GM21526 (cell line): ENCODE results near the gene STXBP5L.
"Not testable (repeated sequence)": the region's sequence is repeated elsewhere in the genome, so short reads cannot be mapped to it uniquely, and the experiment has no call there.

Source experiments
- ATAC-seq: cut with Tn5 transposase; IDR thresholded peaks from one replicate; pipeline ENCODE4 v1.9.1; 2021; ENCODE audit warnings: moderate library complexity; ENCODE audit not compliant: unreplicated experiment, low FRiP score

The STXBP5L gene

GRCh38 chr3:120988994-120989393, 81.0 kb downstream of the STXBP5L start:
- no peak for ATAC-seq

- no peak for ATAC-seq
Observed at GRCh38 chr3:121018917-121019321, 110.9 kb downstream of the STXBP5L start.

- ATAC-seq, result no peak
Observed at GRCh38 chr3:121063628-121064027, 155.6 kb downstream of the STXBP5L start.

GRCh38 chr3:121064121-121064520, 156.1 kb downstream of the STXBP5L start:
- no peak for ATAC-seq

- ATAC-seq, result no peak
Observed at GRCh38 chr3:121072133-121072532, 164.1 kb downstream of the STXBP5L start.

GRCh38 chr3:121073011-121073410, 165.0 kb downstream of the STXBP5L start:
- ATAC-seq, result no peak

- no peak for ATAC-seq
Observed at GRCh38 chr3:121075191-121075590, 167.2 kb downstream of the STXBP5L start.

- not testable (repeated sequence) for ATAC-seq
Observed at GRCh38 chr3:121078378-121079101, 170.5 kb downstream of the STXBP5L start.

GRCh38 chr3:121096953-121097352, 188.9 kb downstream of the STXBP5L start:
- ATAC-seq, result no peak

- ATAC-seq, result not testable (repeated sequence)
Observed at GRCh38 chr3:121111086-121111485, 203.1 kb downstream of the STXBP5L start.

GRCh38 chr3:121111914-121112612, 204.1 kb downstream of the STXBP5L start:
- no peak for ATAC-seq

GRCh38 chr3:121126033-121126706, 218.2 kb downstream of the STXBP5L start:
- ATAC-seq, result no peak

- no peak for ATAC-seq
Observed at GRCh38 chr3:121126707-121127035, 218.7 kb downstream of the STXBP5L start.

- no peak for ATAC-seq
Observed at GRCh38 chr3:121152573-121152972, 244.6 kb downstream of the STXBP5L start.

GRCh38 chr3:121153851-121154250, 245.8 kb downstream of the STXBP5L start:
- ATAC-seq, result no peak

GRCh38 chr3:121155028-121155427, 247.0 kb downstream of the STXBP5L start:
- no peak for ATAC-seq

- ATAC-seq, result no peak
Observed at GRCh38 chr3:121165397-121165837, 257.4 kb downstream of the STXBP5L start.

GRCh38 chr3:121167374-121168139, 259.6 kb downstream of the STXBP5L start:
- ATAC-seq, result no peak

- no peak for ATAC-seq
Observed at GRCh38 chr3:121175083-121175482, 267.1 kb downstream of the STXBP5L start.

- ATAC-seq, result not testable (repeated sequence)
Observed at GRCh38 chr3:121190626-121191025, 282.6 kb downstream of the STXBP5L start.

- no peak for ATAC-seq
Observed at GRCh38 chr3:121202573-121202972, 294.6 kb downstream of the STXBP5L start.
